NT2/D1 (cell line): ENCODE results near the gene TBL3.
"Not testable (repeated sequence)": the region's sequence is repeated elsewhere in the genome, so short reads cannot be mapped to it uniquely, and the experiment has no call there.

Source experiments
- DNase-seq: peaks from one replicate; pipeline ENCODE4 v3.0.0-alpha.2; 2011; ENCODE audit warnings: low read depth, low spot score
- H3K27me3 ChIP-seq: 2 replicates; pipeline ENCODE4 v1.6.0; 2011; ENCODE audit warnings: mild to moderate bottlenecking; ENCODE audit not compliant: insufficient read length, insufficient read depth
- H3K36me3 ChIP-seq: 2 replicates; pipeline ENCODE4 v1.6.1; 2011; ENCODE audit warnings: mild to moderate bottlenecking, low read length, mixed read lengths; ENCODE audit not compliant: insufficient read depth, insufficient read length
- H3K4me1 ChIP-seq: 2 replicates; pipeline ENCODE4 v1.5.1; 2011; ENCODE audit not compliant: insufficient read depth, insufficient read length
- H3K4me3 ChIP-seq: 2 replicates; pipeline ENCODE4 v1.5.1; 2011; ENCODE audit warnings: low read depth; ENCODE audit not compliant: insufficient read length
- H3K9ac ChIP-seq: 2 replicates; pipeline ENCODE4 v1.6.0; 2011; ENCODE audit warnings: low read depth; ENCODE audit not compliant: insufficient read length
- H3K9me3 ChIP-seq: 2 replicates; pipeline ENCODE4 v1.5.1; 2011; ENCODE audit warnings: mild to moderate bottlenecking, low read length; ENCODE audit not compliant: insufficient read depth
- SUZ12 ChIP-seq: IDR thresholded peaks from 2 replicates; pipeline ENCODE4 v1.6.1; 2011; ENCODE audit not compliant: insufficient read length, insufficient read depth; ENCODE audit errors: extremely low read depth
- YY1 ChIP-seq: IDR thresholded peaks from 2 replicates; pipeline ENCODE4 v1.6.1; 2011; ENCODE audit not compliant: insufficient read length, insufficient read depth
- ZNF274 ChIP-seq: IDR thresholded peaks from 2 replicates; pipeline ENCODE4 v1.6.1; 2011; ENCODE audit warnings: mild to moderate bottlenecking, low read depth, low read length

The TBL3 gene

DNA sequence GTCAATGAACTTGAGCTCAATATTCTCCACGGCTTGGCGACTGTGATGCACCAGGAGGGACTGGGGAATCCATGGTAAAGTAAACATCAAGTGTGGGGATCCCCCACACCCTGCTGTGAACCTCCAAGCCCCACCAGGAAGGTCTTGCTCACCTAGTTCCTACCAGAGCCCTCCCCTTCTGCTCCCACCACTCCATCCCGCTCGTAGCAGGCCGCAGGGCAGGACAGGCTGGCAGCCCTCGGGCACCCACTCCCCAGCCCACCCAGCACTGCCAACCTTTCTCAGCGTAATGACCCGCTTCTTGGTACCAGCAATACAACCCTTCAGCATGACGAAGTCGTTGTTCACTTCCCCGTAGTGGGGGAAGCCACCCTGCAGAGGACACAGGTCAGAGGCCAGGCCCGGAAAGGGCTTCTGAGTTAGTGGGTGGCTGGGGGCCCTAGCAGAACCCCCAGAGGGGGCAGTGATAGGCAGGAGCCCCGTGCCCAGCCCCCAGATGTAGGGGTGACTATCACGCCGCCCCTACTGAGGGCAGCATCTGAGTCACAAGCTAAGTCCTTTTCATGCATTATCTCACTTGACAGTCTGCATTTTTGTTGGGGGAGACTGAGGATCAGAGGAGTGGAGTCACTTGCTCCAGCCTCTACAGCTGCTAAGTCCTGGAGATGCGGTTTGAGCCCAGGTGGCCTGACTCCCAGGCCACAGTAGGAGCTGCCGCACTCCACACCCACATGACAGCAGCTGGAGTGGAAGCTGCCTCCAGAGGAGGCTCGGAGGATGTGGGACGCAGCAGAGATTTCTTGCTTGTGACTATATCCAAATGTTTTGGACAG is 26.1 kb upstream of the TBL3 start:
- no peak for TF ChIP-seq SUZ12
- no peak for TF ChIP-seq ZNF274
- no peak for TF ChIP-seq YY1
- no peak for DNase-seq
- peaks cover 3% of the 10 kb centered on the region for H3K36me3 ChIP-seq
- H3K9ac ChIP-seq = no peak overlapping the region
- peaks cover 26% of the 10 kb centered on the region for H3K4me1 ChIP-seq
- no peak overlapping the region for H3K4me3 ChIP-seq
- H3K9me3 ChIP-seq = no peaks in the 10 kb centered on the region
- no peaks in the 10 kb centered on the region for H3K27me3 ChIP-seq

DNA sequence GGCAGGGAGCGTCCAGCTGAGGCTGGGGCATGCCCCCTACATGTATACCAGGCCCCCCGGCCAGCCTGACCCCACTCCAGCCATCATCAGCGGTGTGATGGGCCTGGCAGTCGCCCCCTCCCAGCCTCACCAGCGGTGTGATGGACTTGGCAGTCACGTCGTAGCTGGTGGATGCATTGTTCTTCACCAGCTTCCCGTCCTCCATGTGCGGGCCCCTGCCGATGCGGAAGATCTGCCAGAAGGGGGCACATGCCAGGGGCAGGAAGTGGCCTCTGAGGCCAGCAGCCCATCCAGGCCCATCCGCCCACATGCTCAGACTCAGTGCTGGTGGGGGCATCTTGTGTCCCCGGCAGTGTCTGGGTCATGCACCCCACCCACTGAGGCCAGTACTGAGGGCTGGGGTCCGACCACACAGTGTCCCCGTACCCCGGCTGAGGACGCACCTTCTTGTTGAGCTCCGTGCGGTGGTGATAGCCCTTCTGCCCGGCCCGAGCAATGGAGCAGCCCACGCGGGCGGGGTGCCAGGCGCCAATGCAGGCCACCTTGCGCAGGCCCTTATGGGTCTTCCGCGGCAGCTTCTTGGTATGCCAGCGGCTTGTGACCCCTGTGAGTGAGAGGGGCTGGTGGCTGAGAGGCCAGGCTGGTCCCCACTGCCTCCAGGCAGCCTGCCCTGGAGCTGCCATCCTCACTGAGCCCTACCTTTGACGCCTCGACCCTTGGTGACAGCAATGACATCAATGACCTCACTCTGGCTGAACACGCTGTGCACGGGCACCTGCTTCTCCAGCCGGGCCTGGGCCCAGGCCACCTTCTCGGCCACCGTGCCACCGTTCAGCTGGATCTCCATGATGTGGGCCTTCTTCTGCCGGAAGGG is 25.1 kb upstream of the TBL3 start:
- Histone ChIP-seq H3K9me3 (no peaks in the 10 kb centered on the region), H3K27me3 (no peaks in the 10 kb centered on the region), H3K9ac (no peak overlapping the region), H3K4me1 (peaks cover 19% of the 10 kb centered on the region), H3K4me3 (no peak overlapping the region), H3K36me3 (no peaks in the 10 kb centered on the region)
- no peak for DNase-seq
- no peak for TF ChIP-seq YY1
- no peak for TF ChIP-seq ZNF274
- no peak for TF ChIP-seq SUZ12

DNA sequence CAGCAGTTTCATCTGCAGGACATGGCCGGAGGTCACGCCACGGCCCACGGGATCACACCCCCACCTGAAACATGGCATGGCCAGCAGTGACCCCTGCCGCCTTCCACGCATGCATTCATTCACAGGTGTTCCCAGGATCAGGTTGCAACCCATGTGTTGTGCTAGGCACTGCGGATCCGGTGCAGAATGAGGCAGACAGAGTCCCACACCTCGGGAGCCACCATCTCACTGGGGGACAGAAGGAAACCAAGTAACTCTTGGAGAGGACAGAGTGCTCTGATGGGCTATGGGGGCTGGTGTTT is 24.5 kb upstream of the TBL3 start:
- Histone ChIP-seq H3K4me3 (no peak overlapping the region), H3K9me3 (no peaks in the 10 kb centered on the region), H3K36me3 (no peaks in the 10 kb centered on the region), H3K4me1 (peaks cover 13% of the 10 kb centered on the region), H3K9ac (no peak overlapping the region), H3K27me3 (no peaks in the 10 kb centered on the region)
- no peak for DNase-seq
- TF ChIP-seq SUZ12 (no peak), ZNF274 (no peak), YY1 (no peak)

DNA sequence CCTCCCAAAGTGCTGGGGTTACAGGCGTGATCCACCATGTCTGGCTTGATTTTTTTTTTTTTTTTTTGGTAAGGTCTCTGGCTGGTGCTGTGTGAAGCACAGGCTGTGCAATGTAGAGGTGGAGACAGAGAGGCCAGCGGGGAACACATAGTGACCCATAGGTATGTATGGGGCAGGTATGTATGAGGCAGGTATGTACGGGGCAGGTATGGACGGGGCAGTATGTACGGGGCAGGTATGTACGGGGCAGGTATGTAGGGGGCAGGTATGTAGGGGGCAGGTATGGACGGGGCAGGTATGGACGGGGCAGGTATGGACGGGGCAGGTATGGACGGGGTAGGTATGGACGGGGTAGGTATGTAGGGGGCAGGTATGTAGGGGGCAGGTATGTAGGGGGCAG is 22.3 kb upstream of the TBL3 start:
- no peaks in the 10 kb centered on the region for H3K9me3 ChIP-seq
- no peak overlapping the region for H3K4me3 ChIP-seq
- peaks cover 15% of the 10 kb centered on the region for H3K4me1 ChIP-seq
- H3K9ac ChIP-seq = no peak overlapping the region
- H3K27me3 ChIP-seq = no peaks in the 10 kb centered on the region
- H3K36me3 ChIP-seq = no peaks in the 10 kb centered on the region
- TF ChIP-seq ZNF274 = no peak
- no peak for TF ChIP-seq YY1
- no peak for TF ChIP-seq SUZ12
- no peak for DNase-seq

DNA sequence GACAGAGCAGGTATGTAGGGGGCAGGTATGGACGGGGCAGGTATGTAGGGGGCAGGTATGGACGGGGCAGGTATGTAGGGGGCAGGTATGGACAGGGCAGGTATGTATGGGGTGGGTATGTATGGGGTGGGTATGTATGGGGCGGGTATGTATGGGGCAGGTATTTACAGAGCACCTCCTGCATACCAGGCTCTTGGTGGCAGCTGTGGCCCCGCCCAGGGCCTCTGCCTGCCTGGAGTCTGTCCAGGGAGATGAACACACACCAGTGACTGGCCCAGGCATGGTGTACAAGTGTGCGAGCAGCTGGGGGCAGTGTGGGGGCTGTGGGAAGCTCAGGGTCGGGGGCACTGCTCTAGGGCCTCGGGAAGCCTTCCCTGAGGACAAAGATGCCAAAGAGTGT is 21.8 kb upstream of the TBL3 start:
- Histone ChIP-seq H3K4me3 (no peak overlapping the region), H3K9me3 (no peaks in the 10 kb centered on the region), H3K36me3 (no peaks in the 10 kb centered on the region), H3K27me3 (no peaks in the 10 kb centered on the region), H3K9ac (no peak overlapping the region), H3K4me1 (peaks cover 18% of the 10 kb centered on the region)
- TF ChIP-seq SUZ12 = no peak
- no peak for TF ChIP-seq YY1
- no peak for TF ChIP-seq ZNF274
- no peak for DNase-seq

DNA sequence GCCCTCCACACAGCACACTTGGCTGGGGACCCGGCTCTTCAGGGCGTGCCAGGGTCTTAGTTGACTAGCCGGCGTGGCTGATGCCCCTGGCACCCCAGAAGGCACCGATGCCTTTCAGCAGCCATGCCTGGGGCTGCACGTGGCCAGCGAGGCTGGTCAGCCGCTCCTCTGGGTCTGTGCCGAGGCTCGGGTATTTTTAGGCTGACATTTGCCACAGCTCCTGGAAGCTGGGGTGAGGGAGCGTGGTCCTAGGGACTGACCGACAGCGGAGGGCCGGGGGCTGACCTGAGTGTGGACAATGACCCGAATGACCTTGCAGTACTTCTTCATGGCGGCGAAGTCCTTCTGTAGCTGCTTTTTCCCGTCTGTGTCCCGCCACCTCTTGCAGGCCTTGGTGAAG is 21.3 kb upstream of the TBL3 start:
- TF ChIP-seq YY1 = no peak
- Histone ChIP-seq H3K36me3 (no peaks in the 10 kb centered on the region), H3K27me3 (no peaks in the 10 kb centered on the region), H3K4me1 (peaks cover 16% of the 10 kb centered on the region), H3K9ac (no peak overlapping the region), H3K4me3 (no peak overlapping the region), H3K9me3 (no peaks in the 10 kb centered on the region)
- DNase-seq = no peak

DNA sequence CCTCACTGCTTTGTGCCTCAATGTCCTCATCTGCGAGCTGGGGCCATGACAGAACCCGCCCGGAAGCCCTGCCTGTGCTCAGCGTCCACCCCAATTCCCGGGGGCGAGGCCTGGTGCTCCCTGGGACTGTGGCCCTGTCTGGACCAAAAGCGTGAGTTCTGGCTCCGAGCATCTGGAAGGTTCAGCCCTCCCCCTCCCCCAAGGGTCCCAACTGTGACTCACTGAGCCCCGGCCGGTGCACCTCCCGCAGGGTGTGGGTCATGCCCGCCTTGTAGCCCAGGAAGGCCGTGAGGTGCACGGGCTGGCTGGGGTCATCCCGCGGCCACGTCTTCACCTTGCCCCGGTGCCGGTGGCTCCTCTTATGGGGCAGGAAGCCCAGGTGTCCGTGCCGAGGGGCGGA is 18.1 kb upstream of the TBL3 start:
- no peaks in the 10 kb centered on the region for H3K36me3 ChIP-seq
- DNase-seq = no peak
- TF ChIP-seq YY1 = no peak
- no peak for TF ChIP-seq ZNF274
- TF ChIP-seq SUZ12 = no peak

DNA sequence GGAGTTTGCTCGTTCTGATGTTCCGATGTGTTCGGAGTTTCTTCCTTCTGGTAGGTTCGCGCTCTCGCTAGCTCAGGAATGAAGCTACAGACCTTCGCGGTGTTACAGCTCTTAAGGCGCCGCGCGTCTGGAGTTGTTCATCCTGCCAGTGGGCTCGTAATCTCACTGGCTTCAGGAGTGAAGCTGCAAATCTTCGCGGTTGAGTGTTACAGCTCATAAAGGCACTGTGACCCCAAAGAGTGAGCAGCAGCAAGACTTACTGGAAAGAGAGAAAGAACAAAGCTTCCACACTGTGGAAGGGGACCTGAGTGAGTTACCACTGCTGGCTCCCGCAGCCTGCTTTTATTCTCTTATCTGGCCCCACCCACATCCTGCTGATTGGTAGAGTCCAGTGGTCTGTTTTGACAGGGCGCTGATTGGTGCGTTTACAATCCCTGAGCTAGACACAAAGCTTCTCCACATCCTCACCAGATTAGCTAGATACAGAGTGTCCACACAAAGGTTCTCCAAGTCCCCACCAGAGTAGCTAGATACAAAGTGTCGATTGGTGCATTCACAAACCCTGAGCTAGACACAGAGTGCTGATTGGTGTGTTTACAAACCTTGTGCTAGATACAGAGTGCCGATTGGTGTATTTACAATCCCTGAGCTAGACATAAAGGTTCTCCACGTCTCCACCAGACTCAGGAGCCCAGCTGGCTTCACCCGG is 14.3 kb upstream of the TBL3 start:
- H3K4me3 ChIP-seq, H3K27me3 ChIP-seq, H3K9me3 ChIP-seq, H3K9ac ChIP-seq, DNase-seq: not testable (repeated sequence)
- peaks cover 14% of the 10 kb centered on the region for H3K36me3 ChIP-seq
- H3K4me1 ChIP-seq = peaks cover 11% of the 10 kb centered on the region

More for the DNA sequence above, 18.1 kb upstream of the TBL3 start:
- no peaks in the 10 kb centered on the region for H3K27me3 ChIP-seq
- H3K4me3 ChIP-seq = no peak overlapping the region
- H3K9me3 ChIP-seq = peaks cover 5% of the 10 kb centered on the region; the same call in 1 of the 2 replicates
- H3K9ac ChIP-seq = peak overlapping the region; percentile 32
- H3K4me1 ChIP-seq = peaks cover 16% of the 10 kb centered on the region

DNA sequence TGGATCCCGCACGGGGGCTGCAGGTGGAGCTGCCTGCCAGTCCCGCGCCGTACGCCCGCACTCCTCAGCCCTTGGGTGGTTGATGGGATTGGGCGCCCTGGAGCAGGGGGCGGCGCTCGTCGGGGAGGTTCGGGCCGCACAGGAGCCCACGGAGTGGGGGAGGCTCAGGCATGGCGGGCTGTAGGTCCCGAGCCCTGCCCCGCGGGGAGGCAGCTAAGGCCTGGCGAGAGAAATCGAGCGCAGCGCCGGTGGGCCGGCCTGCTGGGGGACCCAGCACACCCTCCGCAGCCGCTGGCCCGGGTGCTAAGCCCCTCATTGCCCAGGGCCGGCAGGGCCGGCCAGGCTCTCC is 13.7 kb upstream of the TBL3 start:
- H3K9me3 ChIP-seq, DNase-seq, H3K4me3 ChIP-seq, H3K27me3 ChIP-seq, H3K4me1 ChIP-seq, H3K9ac ChIP-seq: not testable (repeated sequence)
- peaks cover 19% of the 10 kb centered on the region for H3K36me3 ChIP-seq
